Effector memory CD4-positive, alpha-beta T cell (primary cell): ENCODE measurements around the gene KSR1.

ENCODE experiments used
- DNase-seq, 3 donors: peaks; one replicate each; pipeline ENCODE4 v3.0.0-alpha.2; 2020
- H3K27ac ChIP-seq: 2 replicates; pipeline ENCODE4 v1.7.0; 2013; ENCODE audit warnings: mild to moderate bottlenecking, low read length, moderate library complexity; ENCODE audit not compliant: insufficient read depth, poor library complexity, severe bottlenecking
- H3K27me3 ChIP-seq: replicated peaks from 2 replicates; pipeline ENCODE4 v1.7.0; 2013; ENCODE audit warnings: mild to moderate bottlenecking, low read length; ENCODE audit not compliant: insufficient read depth, control insufficient read depth, poor library complexity, severe bottlenecking
- H3K36me3 ChIP-seq: 2 replicates; pipeline ENCODE4 v1.7.0; 2013; ENCODE audit warnings: mild to moderate bottlenecking, low read length, moderate library complexity; ENCODE audit not compliant: control insufficient read depth, insufficient read depth
- H3K4me1 ChIP-seq: 2 replicates; pipeline ENCODE4 v1.7.0; 2013; ENCODE audit warnings: low read length, mild to moderate bottlenecking; ENCODE audit not compliant: control insufficient read depth, insufficient read depth, poor library complexity, severe bottlenecking
- H3K4me3 ChIP-seq: 2 replicates; pipeline ENCODE4 v1.7.0; 2013; ENCODE audit warnings: low read length, low read depth, mild to moderate bottlenecking; ENCODE audit not compliant: insufficient read depth, poor library complexity, severe bottlenecking
- H3K9me3 ChIP-seq: 2 replicates; pipeline ENCODE4 v1.7.0; 2013; ENCODE audit warnings: mild to moderate bottlenecking, low read length, moderate library complexity; ENCODE audit not compliant: control insufficient read depth

KSR1 gene

DNA sequence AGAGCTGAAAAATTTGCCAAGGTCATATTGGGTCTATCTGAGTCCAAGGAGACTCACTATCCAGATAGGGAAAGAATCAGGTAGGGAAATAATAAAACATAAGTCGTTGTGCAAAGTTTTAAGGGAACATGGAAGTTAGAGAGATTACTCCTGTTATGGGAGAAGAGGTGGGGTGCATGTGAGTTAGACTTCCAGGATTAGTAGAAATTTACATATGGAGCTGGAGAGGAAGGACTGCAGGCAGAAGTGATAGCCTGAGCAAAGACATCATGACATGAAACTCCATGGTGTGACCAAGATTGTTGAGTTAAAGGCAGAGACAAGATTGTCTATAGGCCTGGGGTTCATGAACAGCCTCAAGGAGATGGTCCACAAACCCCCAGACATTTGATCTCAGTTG, 5.8 kb upstream of the KSR1 start:
- no peak for DNase-seq
- Histone ChIP-seq H3K27me3 (no peaks in the 10 kb centered on the region), H3K9me3 (no peaks in the 10 kb centered on the region), H3K4me1 (no peaks in the 10 kb centered on the region), H3K27ac (no peak overlapping the region), H3K4me3 (no peak overlapping the region), H3K36me3 (no peaks in the 10 kb centered on the region)

DNA sequence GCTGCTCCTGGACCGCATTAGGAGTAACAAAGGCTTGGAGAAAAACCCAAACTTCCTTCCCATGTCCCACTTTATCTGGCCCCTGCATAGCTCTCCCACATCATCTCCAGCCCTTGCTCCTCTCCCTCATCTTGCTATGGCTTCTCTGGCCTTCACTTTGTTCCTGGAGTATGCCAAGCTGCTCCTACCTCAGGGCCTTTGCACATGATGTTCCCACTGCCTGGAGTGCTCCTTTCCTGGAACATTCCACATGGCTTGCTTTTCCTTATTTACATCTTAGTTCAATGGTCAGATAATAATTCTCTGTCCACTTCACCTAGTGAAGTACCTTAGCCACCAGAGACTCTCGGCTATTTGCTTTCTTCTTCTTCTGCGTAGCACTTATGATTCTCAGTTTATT, 4.3 kb upstream of the KSR1 start:
- H3K36me3 ChIP-seq = no peaks in the 10 kb centered on the region
- H3K4me3 ChIP-seq = no peak overlapping the region
- no peak overlapping the region for H3K27ac ChIP-seq
- H3K9me3 ChIP-seq = no peaks in the 10 kb centered on the region
- H3K4me1 ChIP-seq = peaks cover 5% of the 10 kb centered on the region
- H3K27me3 ChIP-seq = no peaks in the 10 kb centered on the region
- no peak for DNase-seq

DNA sequence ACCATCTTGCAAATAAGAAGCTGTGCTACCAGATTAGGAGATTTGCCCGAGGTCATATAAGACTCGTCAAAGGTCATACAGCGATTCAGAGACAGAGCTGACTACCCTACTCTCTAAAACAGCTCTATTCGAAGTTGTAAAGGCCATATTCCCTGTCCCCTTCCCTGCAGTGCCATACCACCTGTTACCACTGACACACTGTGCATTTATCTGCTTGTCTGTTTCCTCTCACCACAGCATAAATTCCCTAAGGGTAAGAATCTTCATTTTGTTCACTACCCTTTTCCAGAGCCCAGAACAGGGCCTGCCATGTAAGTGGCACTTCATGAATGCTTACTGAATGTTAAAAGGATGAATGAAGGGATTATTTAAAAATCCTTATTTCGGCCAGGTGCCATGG, 3.4 kb upstream of the KSR1 start:
- Histone ChIP-seq H3K27me3 (no peaks in the 10 kb centered on the region), H3K4me3 (no peak overlapping the region), H3K4me1 (peaks cover 12% of the 10 kb centered on the region), H3K27ac (no peak overlapping the region), H3K9me3 (no peaks in the 10 kb centered on the region), H3K36me3 (no peaks in the 10 kb centered on the region)
- no peak for DNase-seq

DNA sequence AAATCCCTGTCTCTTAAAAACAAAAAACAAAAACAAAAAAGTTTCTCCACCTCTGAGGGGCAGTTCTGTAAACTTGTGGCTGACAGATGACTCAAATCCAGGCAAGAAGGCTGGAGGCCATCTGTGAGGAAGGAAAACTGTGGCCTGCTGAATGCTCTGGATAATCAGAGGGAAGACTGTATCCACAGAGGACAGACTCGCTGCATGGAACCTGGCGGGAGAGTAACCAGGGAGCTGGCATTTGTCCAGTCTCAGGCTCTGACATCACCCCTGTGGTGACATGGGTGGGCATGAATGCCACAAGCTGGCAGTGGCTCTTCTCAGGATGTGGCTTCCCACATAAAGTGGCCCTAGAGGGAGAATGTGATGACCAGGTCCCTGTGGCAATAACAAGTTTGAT, 2.8 kb upstream of the KSR1 start:
- no peak for DNase-seq
- H3K4me1 ChIP-seq = peaks cover 17% of the 10 kb centered on the region
- H3K27ac ChIP-seq = no peak overlapping the region
- H3K27me3 ChIP-seq = no peaks in the 10 kb centered on the region
- H3K4me3 ChIP-seq = no peak overlapping the region
- H3K36me3 ChIP-seq = no peaks in the 10 kb centered on the region
- no peaks in the 10 kb centered on the region for H3K9me3 ChIP-seq

DNA sequence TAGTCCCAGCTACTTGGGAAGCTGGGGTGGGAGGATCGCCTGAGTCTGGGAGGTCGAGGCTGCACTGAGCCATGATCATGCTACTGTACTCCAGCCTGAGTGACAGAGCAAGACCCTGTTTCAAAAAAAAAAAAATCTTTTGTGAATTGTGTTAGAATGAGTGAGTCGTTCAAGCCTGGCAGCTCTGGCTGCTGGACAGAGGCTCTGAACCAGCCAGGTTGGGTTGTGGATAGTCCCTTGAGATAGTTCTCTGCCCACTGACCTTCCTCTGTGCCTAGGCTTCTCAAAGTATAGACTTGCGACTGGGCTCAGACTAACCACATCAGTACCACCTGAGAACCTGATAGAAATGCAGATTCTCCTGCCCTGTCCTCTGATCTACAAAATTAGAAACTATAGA, 2.2 kb upstream of the KSR1 start:
- H3K27me3 ChIP-seq = no peaks in the 10 kb centered on the region
- no peak for DNase-seq
- no peaks in the 10 kb centered on the region for H3K9me3 ChIP-seq
- peaks cover 17% of the 10 kb centered on the region for H3K4me1 ChIP-seq
- no peak overlapping the region for H3K4me3 ChIP-seq
- H3K27ac ChIP-seq = no peak overlapping the region
- no peaks in the 10 kb centered on the region for H3K36me3 ChIP-seq

DNA sequence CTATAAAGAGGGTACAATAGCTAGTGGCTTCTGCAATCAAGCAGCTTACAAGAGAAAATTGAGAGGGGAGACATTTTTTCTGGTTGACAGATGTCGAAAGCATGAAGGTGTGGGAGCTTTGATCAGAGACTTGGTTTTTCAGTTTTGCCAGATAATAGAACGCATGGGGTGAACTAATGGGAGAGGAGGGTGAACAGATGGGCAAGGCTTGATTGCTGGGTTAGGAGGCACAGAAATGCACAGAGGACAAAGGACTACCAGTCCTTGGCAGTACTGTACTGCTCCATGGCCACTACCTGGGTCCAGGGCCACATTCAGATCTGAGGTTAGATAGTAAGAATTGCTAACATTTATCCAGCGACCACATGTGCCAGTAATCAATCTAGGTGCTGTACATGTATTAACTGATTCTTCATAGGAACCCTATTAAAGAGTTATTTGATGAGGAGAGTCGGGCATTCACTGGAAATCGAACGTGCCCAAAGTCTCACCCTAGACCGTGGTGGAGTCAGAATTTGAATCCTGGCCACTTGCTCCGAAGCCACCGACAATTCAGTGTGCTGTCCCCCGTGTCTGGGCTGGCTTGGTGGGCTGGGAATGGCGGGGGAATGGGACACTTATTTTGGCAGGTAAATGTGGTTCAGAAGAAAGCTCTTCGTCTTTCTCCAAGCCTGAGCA, 873 bp upstream of the KSR1 start:
- Histone ChIP-seq H3K27me3 (no peaks in the 10 kb centered on the region), H3K9me3 (no peaks in the 10 kb centered on the region), H3K36me3 (no peaks in the 10 kb centered on the region), H3K4me1 (peaks cover 17% of the 10 kb centered on the region), H3K27ac (peak overlapping the region; percentile 74), H3K4me3 (peak overlapping the region; percentile 79)
- DNase-seq = no peak

DNA sequence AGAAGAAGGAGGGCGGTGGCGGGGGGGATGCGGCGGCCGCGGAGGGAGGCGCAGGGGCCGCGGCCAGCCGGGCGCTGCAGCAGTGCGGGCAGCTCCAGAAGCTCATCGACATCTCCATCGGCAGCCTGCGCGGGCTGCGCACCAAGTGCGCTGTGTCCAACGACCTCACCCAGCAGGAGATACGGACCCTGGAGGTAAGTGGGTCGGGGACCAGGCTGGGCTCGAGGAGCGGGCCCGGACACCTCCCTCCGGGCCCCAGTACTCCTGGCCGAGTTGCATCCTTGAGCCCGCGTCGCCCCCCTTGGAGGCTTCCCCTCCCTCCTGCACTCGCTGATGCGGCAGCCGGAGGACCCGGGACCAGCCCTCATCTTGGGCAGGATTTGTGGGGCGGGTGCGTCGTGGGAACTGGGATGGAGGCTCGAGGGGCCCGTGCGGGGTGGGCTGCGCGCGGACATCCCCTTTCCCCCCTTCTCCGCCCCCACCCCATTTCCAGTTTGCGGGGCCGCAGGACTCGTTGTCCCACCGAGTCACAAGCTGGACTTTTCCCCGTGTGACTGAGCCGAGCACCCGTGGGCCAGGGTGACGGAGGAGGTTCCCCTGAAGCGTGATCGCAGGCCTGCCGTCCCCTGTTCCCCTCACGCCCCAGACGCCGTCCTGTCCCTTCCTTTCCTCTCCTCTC, 572 bp downstream of the KSR1 start:
- Histone ChIP-seq H3K36me3 (no peaks in the 10 kb centered on the region), H3K9me3 (no peaks in the 10 kb centered on the region), H3K27me3 (no peaks in the 10 kb centered on the region), H3K4me1 (peaks cover 17% of the 10 kb centered on the region), H3K27ac (peak overlapping the region; percentile 74), H3K4me3 (peak overlapping the region; percentile 79)
- DNase-seq = no peak

DNA sequence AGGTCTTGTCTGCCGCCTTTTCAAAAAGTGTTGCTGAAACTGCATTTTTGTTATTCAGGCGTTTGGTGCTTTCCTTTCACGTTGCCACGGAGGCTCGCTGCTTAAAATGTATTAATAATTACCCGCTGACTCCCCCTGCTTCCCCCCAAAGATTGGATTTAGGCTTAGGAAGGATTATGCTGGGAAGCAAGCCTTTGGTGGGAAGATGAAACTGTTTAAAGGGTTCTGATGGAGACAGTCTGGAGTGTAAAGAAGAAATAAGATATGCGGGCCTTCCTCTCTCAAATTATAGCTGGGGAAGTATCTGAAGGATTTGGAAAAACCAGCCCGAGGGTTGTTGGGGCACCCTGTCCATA, 1.1 kb downstream of the KSR1 start:
- H3K27ac ChIP-seq = no peak overlapping the region
- peak overlapping the region; percentile 79 for H3K4me3 ChIP-seq
- H3K27me3 ChIP-seq = no peaks in the 10 kb centered on the region
- no peaks in the 10 kb centered on the region for H3K36me3 ChIP-seq
- no peaks in the 10 kb centered on the region for H3K9me3 ChIP-seq
- no peak for DNase-seq
- H3K4me1 ChIP-seq = peaks cover 17% of the 10 kb centered on the region

DNA sequence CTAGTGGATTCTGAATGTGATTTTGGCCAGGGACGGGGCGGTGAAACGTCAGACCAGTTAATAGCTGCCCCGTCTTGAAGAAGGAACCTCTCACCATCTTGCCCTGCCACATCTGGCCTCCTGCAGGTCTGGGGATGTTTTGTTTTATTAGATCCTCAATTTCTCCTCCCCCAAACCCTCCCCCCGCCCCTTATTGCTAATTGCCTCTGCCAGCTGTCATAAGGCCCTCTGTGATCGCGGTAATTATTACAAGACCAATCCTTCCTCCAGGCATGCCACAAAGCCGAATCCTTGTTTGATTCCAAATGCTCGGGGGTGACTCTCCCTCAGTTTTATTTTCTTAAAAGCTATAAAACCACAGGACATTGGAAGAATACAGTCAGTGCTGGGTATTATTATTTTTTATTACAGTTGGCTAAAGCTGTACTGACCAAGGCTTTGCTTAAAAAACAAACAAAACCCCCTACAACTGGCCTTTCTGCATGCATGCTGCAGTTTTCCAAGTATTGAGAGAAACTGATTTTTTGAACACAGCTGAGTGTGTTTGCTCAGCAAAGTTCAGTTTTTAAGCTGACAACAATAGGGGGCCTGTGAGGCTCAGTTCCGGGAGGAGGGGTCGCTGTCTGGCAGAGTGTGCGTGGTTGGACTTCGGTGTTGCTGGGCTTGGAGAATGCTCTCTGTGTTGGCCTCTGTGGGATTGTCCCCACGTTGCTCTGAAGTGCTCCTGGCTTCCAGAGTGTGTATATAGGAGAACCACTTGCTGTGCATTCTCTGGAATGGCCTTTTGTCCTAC, 1.7 kb downstream of the KSR1 start:
- Histone ChIP-seq H3K4me3 (peak overlapping the region; percentile 79), H3K9me3 (no peaks in the 10 kb centered on the region), H3K27me3 (no peaks in the 10 kb centered on the region), H3K27ac (no peak overlapping the region), H3K4me1 (peaks cover 17% of the 10 kb centered on the region), H3K36me3 (no peaks in the 10 kb centered on the region)
- no peak for DNase-seq

DNA sequence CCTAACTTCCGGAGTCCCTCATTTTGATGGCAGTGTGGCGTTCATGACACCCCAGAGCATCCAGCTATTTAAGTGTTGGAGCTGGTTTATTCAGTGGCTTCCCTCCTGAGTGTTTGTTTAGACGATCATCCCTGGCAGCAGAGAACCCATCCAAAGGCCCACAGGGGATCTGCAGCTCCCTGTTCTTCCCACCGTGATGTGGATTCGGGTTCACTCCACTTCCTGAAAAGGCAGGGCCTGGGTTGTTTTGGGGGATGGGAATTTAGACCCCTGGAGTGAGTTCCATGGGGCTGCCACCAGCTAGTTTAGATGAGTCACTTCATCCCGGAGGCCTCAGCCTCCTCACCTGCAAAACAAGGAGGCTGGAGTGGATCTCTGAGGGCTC, 2.3 kb downstream of the KSR1 start:
- Histone ChIP-seq H3K4me1 (peaks cover 17% of the 10 kb centered on the region), H3K4me3 (no peak overlapping the region), H3K36me3 (no peaks in the 10 kb centered on the region), H3K9me3 (no peaks in the 10 kb centered on the region), H3K27ac (no peak overlapping the region), H3K27me3 (no peaks in the 10 kb centered on the region)
- DNase-seq = no peak
